GM21447 (cell line): ENCODE data around the gene LUZP2.

Experiments
- ATAC-seq: cut with Tn5 transposase; IDR thresholded peaks from one replicate; pipeline ENCODE4 v1.9.1; 2021; ENCODE audit not compliant: unreplicated experiment

The LUZP2 gene

DNA sequence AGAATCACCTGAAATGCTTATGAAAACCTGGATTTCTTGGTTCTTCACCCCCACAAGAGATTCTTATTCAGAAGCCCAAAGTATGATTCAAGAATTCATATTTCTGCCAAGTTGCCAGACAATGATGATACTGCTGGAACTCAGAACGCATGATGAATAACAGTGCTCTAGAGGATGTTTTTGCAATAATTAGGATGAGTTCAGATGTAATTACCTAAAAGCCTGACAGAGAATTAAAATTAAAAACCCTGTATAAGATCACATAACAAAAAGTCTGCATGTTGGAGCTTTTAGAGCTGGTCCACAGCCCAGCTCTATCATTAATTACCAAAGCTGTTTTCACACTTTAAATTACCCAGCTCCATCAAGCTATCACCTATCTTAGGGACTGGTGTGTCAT is 211.8 kb downstream of the LUZP2 start:
- no peak for ATAC-seq

DNA sequence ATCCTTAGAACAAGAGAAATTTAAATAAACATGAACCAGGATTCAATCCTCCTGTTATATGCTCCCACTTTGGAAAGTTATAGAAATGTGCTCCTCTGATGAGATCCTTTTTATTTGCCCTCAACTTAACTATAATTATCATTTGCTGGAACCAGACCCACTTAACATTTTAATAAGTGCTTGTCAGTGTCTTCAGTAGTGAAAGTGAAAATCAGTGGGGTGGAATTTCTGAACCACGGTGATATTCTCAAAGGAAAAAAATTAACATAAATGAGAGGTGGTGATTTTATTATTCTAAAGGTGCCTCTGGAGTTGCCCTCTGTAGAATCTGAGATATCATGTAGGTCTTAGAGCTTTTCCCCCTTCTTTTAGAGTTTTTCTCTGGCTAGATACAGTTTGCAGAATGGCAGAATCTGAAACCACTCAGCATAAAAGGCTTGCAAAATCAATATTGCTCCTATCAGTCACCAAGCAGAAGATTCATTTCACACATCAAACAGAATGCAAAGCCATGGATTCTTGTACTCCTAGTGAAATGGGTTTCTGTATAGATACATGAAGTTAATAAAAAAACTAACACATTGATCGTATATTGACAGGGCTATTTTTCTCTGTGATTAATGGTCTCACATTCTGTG is 213.2 kb downstream of the LUZP2 start:
- no peak for ATAC-seq

DNA sequence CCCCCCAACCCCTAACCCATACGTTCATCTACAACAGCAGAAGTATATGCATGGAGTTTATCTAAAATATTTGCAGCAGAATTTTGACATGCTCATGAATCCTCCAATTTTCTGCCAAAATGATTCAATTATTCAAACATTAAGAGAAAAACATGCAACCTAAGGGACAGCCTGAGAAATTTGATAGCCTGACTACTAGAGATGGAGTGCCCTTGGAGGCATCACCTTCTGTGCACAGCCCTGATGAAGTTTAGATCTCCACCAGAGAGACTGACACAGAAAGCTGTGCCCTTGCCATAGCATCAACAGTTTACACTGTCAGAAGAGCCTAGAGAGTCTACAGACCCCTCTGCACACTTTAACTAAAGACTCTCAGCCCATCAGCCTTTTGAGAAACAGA is 217.7 kb downstream of the LUZP2 start:
- ATAC-seq = no peak

DNA sequence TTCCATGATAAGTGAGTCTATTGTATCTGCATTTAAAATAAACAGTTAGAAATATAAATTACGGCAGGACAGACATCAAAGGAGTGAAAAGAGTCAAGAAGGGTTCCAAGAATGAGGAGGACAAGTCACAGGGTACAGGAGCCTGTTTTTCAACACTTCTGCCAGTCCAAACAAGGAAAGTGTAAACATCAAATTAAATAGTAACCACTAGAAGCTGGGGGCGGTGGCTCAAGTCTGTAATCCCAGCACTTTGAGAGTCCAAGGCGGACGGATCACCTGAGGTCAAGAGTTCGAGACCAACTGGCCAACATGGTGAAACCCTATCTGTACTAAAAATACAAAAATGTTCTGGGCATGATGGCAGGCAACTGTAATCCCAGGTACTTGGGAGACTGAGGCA is 219.6 kb downstream of the LUZP2 start:
- no peak for ATAC-seq

DNA sequence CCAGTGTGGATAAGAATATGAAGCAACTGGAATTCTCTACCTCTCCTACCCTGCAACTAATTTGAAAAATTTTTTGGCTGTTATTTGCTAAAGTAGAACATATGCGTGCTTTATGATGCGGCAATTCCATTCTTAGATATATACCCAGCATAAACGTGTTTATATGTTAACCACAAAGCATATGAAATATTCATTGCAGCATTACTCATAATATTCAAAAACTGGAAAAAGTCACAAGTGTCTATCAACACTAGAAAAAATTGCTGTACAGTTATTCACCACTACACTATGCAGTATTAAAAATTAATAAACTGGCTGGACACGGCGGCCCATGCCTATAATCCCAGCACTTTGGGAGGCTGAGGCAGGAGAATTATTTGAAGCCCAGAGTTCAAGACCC is 226.4 kb downstream of the LUZP2 start:
- no peak for ATAC-seq

DNA sequence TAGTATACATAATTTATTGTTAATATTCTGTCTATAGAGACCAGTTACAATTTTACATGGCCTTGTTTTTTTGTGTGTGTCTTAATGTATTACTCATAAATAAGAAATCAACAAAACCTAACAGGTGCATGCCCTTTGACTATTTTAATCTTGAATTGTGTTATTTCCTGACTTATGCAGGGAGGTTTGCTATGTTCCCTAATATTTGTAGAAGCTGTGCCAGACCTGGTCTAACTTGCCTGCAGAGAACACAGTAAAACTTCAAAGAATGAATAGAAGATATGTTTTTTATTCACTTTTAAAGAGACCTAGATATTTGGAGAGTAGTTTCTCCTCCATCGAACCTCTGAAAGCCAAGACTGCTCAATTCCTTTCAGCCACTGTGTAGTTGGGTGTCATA is 234.7 kb downstream of the LUZP2 start:
- ATAC-seq = no peak

DNA sequence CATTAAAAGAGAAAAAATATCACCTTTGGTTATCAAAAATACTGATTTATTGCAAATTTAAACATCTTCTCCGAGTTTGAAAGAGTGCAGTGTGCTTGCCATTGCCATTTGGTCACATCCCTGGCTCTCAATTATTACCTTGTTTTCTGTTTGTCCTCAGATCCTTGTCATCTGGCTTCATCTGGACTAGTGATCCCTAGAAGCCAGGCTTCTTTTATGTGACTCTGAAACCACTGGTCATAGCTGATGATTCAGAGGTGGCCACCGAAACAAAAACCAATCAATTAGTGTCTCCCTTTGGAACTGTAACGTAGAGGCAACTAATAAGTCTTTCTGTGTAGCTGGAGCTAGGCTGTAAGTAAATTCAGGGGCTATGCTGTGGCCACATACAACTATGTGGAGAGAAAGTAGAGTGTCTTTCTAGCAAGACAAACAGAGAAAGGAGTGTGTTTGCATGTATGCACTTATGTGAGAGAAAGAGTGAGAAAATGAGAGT is 237.9 kb downstream of the LUZP2 start:
- ATAC-seq = no peak

DNA sequence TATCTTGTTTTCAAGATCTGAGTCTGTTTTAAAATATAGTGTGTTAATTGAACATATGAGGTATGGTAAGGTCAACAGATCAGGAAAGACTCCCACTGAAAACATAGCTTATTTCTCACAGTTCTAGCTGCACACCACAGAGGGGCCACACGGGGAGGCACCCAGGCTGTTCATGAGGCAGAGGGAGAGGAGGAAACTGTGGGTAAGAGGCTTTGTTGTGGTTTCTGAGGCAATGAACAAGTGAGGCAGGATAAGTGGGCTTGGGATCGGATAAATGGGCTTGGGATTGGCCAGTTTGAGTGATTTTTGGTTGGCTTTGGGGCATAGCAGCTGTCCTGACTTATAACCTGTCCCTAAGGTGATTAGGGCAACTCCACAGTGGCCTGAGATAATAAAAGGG is 242.1 kb downstream of the LUZP2 start:
- ATAC-seq = no peak

DNA sequence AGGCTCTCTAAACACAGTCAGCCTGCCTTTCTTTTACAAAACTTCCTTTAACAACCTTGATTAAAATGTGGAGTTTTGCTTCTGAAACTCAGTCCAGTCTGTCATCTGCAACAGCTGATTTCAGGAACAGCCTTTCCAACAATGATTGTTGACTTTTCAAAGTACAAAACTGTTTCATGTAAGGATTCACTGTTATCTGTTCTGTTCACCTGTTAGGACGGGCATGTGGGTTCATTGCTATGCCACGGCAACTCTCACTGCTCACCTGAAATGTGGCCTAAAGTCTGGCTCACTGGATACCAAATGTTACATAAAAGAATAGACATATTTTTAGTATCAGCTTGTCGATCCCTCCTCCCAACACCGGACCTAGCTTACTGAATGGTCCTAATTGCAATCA is 242.8 kb downstream of the LUZP2 start:
- no peak for ATAC-seq

DNA sequence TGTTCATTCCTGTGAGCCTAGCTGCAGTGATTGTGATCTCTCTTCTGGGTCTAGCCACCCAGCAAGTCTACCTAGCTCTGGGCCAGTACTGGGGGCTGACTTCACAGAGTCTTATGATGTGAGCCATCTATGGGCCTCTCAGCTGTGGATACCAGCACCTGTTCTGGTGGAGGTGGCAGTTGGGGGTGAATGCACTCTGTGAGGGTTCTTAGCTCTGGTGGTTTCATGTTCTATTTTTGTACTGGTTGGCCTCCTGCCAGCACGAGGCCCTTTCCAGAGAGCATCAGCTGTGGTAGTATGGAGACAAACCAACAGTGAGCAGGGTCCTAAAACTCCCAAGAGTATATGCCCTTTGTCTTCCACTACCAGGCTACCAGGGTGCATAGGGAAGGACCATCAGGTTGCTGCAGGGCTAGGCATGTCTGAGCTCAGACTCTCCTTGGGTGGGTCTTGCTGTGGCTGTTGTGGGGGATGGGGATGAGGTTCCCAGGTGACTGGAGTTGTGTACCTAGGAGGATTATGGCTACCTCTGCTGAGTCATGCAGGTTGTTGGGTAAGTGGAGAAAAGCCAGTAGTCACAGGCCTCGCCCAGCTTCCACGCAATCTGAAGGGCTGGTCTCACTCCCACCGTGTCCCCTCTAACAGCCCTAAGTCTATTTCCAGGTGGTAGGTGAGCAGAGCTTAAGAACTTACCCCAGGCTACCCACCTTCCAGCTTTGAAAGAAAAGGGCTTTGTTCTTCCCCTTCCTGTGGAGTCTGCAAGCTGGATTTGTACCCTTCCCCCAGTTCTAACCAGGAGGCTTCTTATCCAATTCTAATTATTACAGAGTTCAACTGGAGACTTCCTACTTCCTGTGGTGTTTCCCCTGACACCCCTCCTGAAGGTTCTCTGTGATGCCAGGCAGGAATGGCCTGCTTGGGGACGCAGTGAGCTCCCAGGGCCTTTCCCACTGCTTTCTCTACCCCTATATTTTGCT is 250.7 kb downstream of the LUZP2 start:
- no peak for ATAC-seq

DNA sequence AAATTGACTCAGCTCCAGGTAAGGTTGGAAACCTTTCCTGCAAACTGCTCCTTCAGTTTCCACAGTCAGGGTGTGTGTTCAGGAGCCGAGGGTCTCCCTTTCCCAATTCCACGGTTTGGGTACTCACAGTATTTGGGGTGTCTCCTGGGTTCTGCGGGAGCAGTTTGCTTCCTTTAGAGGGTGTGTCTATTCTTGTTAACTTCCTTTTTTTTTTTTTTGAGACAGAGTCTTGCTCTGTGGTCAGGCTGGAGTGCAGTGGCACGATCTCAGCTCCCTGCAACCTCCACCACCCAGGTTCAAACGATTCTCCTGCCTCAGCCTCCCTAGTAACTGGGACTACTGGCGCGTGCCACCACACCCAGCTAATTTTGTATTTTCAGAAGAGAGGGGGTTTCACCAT is 251.4 kb downstream of the LUZP2 start:
- no peak for ATAC-seq

DNA sequence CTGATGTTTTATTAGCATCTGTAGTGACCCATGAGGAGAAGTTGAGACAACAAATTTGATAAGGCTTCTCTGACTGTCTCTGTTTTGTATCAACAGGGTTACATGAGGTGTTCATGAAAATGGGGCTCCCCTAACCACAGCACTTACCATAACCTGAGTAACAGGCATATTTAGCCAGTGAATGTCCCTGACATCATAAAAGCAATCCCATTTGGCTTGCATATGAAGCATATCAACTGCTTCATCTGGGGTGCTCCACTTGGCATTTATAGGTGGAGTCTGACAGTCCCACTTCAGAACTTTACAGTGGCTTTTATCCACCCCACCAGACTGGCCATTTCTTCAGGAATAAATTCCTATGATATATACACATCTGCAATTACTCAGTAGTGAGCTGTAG is 257.6 kb downstream of the LUZP2 start:
- ATAC-seq = no peak

DNA sequence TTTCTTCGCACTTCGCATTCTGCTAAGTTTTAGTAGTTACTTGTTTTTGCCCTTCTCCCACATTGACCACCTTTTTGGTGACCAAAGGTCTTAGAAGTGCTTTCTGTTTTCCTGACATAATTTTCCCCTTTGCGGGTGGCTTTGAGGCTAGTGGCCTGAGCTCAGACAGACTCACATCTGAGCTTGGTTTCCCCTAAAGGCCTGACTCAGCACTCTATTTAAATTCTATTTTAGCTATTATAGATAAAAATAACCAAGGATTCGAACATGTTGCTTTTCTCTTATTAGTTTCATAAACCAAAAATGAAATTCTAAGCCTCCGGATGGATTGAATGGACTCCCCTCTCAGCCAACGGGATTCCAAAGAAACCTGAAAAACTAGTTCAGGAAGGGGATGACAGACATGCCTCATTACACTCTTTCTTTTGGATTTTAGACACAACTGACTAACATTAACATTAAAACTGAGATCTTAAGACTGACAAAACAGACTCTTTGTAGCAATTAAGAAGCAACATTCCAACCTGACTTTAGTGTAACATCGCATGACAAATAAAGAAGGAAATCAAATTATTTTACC is 258.5 kb downstream of the LUZP2 start:
- no peak for ATAC-seq

DNA sequence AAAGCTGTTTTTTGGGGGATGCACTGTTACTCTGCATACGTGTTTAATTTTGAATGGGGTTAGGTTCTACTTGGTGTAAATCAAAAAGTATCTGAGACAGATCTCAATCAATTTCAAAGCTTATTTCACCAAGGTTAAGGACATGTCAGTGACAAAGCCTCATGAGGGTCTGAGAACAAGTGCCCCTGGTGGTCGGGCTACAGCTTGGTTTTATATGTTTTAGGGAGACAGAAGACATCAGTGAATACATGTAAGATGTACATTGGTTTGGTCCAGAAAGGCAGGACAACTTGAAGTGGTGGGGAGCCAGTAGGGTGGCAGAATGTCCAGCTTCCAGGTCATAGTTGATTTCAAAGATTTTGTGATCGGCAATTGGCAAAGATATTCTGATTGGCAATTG is 262.9 kb downstream of the LUZP2 start:
- ATAC-seq = no peak

DNA sequence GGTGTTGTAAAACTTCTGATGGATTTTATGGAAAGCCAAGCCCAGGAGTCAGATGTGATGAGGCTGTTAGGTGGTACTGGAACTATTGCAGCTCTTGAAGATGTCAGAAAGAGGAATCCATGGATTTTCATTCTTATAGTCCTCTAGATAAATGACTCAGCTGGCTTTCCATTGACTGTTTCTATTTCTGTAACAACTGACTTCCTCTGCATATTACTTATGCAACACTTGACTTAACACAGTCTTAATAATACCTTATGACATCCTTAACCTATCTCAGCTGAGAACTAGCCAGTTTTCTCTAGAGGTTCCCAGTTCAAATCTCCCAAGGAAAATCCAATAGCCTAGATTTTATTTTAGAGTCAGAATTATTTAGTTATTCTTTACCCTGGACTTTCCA is 263.8 kb downstream of the LUZP2 start:
- no peak for ATAC-seq

DNA sequence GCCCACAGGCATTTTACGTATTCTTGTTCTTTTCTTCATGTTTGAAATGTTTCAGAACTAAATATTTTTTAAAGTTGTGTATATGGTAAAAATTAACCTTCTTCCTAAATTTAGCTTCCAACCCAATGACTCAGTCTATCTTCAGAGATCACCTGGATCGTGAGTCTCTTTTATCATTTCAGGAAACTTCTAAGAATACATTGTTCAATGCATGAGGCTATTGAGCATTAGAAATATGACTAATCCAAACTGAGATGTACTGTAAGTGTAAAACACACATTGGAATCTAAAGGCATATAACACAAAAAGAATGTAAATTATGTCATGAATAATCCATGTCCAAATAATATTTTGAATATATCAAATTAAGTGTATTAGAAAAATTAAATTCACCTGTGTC is 265.2 kb downstream of the LUZP2 start:
- ATAC-seq = no peak

DNA sequence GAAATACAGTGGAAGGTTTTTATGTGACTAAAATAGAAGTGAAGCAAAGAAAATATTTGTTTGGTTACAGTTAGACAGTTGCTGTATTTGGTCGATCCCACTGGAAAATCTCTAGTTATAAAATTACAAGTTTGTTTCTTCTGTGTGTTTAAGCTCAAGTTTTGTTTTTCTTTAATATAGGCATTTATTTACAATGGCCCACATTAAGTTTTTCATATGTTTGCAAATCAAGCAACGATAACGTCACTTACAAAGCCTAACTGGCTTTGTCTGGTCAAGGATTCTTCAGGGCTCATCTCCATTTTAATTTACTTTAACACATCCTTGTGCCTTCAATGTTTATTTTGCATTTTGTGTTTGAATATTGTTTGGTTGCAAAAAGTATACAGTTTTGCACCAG is 270.6 kb downstream of the LUZP2 start:
- no peak for ATAC-seq

DNA sequence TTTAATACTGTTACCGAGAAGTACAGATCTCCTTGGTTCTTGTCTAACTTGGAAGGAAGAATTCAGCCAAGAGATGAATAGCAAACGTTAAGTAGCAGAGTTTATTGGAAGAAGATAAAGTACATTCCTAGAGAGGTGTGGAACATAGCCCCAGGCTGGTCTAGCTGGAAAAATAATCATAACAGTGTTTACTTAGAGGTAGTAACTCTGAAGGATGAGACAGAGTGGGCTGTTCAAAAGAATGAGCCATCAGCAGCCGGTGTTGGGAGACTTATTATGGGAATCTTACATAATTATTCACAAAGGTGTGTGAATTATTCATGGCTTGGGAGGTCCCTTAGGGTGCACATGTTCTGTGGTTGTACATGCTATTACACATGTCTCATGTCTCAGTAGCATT is 276.5 kb downstream of the LUZP2 start:
- no peak for ATAC-seq

DNA sequence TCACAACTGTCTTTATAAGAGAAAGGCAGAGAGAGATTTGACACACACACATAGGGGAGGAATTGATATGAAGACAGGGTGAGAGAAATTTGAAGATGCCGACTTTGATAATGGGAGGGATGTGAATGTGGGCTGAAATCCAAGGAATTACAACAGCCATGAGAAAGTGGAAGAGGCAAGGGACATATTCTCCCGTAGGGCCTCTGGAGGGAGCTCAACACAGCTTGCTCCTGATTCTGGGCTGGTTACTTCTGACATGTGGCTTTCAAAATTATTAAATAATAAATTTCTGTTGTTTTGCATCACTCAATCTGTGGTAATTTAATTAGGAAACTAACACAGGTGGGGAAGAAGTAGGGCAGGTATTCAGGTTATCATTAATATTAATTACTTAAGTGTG is 282.9 kb downstream of the LUZP2 start:
- no peak for ATAC-seq

DNA sequence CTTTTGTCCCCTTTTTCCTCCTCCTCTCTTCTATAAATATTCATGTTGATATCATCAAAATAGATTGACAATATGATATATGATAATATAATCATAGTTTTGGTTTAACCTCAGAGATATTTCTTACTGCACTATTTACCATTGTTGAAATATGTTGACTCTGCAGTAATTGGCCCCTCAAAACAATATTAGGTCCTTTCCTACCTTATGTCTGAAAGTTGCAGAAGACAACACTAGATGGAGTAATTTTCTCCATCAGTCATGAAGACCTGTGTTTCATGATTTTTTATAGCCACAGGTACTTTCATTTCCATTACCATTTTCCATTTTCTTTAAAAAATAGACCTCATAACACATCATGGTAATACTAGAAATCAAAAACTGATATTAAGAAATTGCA is 284.4 kb downstream of the LUZP2 start:
- ATAC-seq = no peak

DNA sequence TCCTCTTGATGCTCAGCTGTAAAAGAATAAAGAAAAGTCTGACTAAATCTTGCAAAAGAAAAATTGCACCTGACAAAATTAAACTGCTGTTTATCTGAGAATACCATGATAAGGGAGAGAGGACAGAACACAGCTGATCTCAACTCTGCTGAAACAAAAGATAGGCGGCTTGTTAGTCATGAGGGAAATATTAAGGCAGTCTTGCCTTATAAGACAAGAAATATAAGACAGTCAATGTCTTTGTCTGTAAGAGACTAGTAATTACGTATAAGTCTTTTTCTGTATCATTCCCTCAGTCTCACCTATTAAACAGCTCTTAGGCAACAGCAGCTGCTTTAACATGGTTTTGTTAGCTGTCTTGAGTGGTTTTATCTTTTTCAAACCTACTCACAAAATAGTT is 296.6 kb downstream of the LUZP2 start:
- ATAC-seq = no peak

DNA sequence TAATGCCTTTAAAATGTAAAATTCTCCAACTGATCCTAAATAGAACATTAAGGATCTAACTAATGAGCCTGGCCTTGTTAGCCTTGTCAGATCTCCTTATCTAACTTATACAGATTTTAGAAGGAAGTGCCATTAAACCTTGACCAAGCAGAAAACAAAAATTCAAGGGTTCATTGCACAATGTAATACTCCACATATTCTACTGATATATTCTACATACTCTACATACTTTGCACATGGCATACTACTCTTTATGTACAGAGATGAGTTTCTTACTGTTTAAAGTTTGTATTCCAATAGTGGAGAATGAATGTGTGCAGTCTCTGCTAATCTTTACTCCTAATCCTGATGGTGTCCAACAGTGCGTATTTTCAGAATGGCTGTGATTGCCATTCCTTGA is 297.2 kb downstream of the LUZP2 start:
- no peak for ATAC-seq
